GM18505 (cell line): ENCODE measurements around the gene ATG4A.

Source experiments
- ATAC-seq: cut with Tn5 transposase; IDR thresholded peaks from one replicate; pipeline ENCODE4 v1.9.1; 2021; ENCODE audit not compliant: unreplicated experiment
- POLR2A ChIP-seq: IDR thresholded peaks from 4 replicates; pipeline ENCODE4 v1.6.1; 2011; ENCODE audit warnings: borderline replicate concordance; ENCODE audit not compliant: insufficient read depth, insufficient read length; ENCODE audit errors: extremely low read depth

Gene ATG4A, protein sequence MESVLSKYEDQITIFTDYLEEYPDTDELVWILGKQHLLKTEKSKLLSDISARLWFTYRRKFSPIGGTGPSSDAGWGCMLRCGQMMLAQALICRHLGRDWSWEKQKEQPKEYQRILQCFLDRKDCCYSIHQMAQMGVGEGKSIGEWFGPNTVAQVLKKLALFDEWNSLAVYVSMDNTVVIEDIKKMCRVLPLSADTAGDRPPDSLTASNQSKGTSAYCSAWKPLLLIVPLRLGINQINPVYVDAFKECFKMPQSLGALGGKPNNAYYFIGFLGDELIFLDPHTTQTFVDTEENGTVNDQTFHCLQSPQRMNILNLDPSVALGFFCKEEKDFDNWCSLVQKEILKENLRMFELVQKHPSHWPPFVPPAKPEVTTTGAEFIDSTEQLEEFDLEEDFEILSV

DNA sequence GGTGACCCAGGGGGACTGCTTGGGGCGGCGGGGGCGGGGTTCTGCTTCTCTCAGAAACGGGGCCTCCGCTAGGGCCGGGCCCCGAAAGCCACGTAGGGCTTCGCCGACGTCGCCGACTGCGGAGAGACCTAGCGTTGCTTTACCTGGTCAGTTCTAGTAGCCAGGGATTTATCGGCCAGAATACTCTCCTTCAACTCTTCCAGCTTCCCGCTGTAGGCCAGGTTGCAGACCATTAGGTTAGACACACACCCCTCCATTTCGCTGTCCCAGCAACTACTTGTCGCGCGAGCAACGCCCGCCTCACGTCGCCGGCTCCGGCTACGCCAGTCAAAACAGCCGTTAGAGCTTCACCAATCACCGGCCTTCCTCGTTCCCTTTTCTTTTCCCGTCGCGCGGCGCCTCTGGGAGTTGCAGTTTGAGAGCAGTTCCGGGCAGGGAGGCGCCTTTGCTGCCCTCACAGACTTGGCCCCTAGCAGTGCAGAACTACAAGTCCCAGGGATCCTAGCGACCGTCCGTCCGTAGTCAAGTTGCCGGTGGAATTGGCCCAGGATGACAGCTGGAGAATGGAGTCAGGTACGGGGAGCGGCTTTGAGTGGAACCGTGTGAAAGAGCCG, at the start of gene ATG4A, which contains the start of gene PSMD10:
ATG4A (plus strand) TSS at position 515 of the 614 bp plus-strand sequence; CDS start at position 564, 49 bp downstream.
PSMD10 (minus strand) TSS at position 279 of the 614 bp plus-strand sequence; CDS start at position 257, 22 bp downstream.
- peak; percentile 97 for ATAC-seq
- TF ChIP-seq POLR2A, result peak; percentile 68

DNA sequence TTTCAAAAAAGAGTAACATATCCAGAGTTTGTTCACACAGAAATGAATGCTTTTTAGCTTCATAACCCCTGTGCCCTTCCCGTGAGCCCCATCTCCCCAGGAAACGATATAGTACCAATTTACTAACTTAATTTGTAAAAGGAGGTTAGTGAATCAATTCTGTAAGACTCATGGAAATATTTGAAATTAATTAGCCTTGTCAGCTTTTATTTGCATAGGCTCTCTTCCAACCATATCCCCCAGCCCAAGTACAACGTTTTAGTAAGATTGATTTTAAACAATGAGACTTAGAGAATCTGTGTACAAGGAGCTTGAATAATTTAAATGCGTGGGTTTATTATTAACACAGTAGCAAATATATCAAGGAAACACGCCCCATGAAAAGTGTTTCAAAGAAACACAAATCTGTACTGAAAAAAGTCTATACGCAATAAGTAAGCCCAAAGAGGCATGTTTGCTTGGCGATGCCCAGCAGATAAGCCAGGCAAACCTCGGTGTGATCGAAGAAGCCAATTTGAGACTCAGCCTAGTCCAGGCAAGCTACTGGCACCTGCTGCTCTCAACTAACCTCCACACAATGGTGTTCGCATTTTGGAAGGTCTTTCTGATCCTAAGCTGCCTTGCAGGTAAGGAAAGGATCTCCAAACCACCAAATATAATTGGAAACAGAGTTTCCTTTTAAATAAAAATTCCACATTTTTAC, 46.9 kb upstream of the ATG4A start, which contains the start of gene VSIG1:
VSIG1 (plus strand) TSS at position 512 of the 703 bp plus-strand sequence; CDS start at position 578, 66 bp downstream.
- ATAC-seq, result no peak
- TF ChIP-seq POLR2A, result no peak

GRCh38 chrX:108049649-108050048, 41.9 kb upstream of the ATG4A start:
- TF ChIP-seq POLR2A, result no peak
- ATAC-seq, result no peak

GRCh38 chrX:108053218-108053617, 38.4 kb upstream of the ATG4A start:
- no peak for TF ChIP-seq POLR2A
- ATAC-seq, result no peak

DNA sequence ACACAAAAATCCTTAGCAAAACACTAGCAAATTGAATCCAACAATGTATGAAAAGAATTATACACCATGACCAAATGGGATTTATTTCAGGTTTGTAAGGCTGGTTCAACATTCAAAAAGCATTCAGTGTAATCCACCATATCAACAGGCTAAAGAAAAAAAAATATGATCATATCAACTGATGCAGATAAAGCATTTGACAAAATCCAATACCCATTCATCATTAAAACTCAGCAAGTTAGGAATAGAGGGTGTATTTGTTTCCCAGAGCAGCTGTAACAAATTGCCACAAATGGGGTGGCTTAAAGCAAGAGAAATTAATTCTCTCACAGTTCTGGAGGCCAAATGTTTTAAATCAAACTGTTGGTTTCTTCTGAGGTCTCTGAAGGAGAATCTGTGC, 36.0 kb upstream of the ATG4A start:
- no peak for ATAC-seq
- no peak for TF ChIP-seq POLR2A

GRCh38 chrX:108059801-108060200, 31.8 kb upstream of the ATG4A start:
- no peak for TF ChIP-seq POLR2A
- no peak for ATAC-seq

GRCh38 chrX:108064001-108064400, 27.6 kb upstream of the ATG4A start:
- TF ChIP-seq POLR2A, result no peak
- no peak for ATAC-seq

DNA sequence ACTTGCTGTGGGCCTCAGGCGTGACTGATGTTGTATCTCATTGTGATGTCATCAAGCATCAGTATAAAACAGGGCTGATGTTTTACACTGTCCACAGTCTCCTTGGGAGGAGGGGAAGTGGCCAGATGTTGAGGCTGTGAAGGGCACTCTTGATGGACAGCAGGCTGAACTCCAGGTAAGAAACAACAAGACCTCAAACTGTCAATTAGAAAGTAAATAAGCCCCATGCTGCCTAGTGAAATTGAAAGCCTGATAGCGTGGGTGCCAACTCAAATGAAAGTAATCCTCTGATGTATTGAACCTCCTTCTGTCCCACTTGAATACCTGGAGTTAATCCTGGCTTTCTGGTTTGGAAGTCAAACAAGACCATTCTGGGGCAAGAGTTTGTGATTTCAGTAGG, 27.0 kb upstream of the ATG4A start:
- no peak for TF ChIP-seq POLR2A
- no peak for ATAC-seq

DNA sequence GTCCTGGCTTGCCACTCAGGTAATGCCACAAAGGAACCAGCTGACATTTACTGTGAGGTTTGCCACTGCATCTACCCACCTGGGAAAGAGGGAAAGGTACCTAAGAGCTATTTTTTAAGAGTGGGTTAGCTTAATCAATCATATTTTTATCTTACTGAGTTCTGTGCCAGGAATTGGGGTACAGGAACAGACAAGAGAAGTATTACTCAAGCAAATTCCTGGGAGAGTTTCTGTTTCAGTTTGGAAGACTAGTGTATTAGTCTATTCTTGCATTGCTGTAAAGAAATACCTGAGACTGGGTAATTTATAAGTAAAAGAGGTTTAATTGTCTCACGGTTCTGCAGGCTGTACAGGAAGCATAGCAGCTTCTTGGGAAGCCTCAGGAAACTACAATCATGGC, 23.5 kb upstream of the ATG4A start:
- TF ChIP-seq POLR2A, result no peak
- no peak for ATAC-seq

GRCh38 chrX:108070891-108071290, 20.7 kb upstream of the ATG4A start:
- no peak for ATAC-seq
- TF ChIP-seq POLR2A, result no peak

GRCh38 chrX:108071578-108071977, 20.0 kb upstream of the ATG4A start:
- ATAC-seq, result no peak
- no peak for TF ChIP-seq POLR2A

DNA sequence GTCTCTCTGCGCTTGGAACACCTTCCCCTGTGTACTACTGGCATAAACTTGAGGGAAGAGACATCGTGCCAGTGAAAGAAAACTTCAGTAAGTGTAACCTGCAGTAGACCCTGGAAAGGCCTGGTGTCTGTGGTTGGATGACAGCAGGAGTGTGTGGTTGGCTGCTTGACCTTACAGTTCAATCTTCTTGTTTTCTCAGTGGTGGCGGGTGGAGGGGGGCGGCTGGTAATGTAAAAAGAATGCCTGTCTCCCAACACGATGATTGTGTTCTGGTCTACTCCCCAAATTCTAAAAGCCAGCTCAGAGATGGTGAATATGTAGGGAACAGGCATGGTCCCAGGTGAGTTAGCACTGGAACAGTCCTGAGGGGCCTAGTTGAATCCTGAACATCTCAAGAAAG, 18.8 kb upstream of the ATG4A start:
- TF ChIP-seq POLR2A, result no peak
- ATAC-seq, result no peak

- ATAC-seq, result no peak
- TF ChIP-seq POLR2A, result no peak
Measured at GRCh38 chrX:108081110-108081509, 10.5 kb upstream of the ATG4A start.

DNA sequence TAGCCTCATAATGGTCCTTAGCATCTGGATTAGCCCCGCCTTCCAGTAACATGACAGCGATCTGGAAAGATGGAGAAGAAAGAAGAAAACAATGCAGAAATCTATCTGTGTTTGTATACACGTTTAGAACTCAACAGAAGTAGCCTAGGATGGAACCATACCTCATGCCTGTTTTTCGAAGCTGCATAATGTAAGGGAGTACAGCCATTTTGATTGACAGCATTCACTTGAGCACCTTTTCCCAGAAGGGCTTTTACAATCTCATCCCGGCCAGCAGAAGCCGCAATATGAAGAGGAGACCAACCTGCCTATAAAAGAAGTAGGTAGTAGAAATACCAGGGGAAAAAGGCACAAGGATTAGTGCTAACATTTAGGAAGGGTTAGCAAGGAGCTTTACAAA, 3.8 kb upstream of the ATG4A start:
- no peak for ATAC-seq
- no peak for TF ChIP-seq POLR2A

DNA sequence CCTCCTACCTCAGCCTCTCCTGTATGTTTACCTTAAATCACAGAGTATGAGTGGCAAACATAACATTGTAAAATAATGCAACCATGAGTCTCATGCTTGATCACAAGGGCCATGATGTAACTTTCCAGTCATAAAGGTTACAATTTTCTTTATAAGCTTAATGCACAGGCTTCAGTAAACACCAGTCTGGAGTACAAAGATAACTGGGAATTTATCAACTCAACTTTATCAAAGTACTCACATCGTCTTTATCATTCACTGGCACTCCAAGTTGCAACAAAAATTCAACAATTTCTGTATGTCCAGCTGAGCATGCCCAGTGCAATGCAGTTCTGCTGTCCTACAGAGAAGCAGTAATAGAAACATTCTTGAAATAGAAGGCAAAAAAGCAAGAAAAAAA, 3.1 kb upstream of the ATG4A start:
- TF ChIP-seq POLR2A, result no peak
- ATAC-seq, result no peak
